HepG2 (cell line): ENCODE results near the gene DGUOK. TPM values are rescaled to one million over a fixed set of nuclear protein-coding genes. Genes with fewer than 3 reads are reported as not detected.

Experiments
- ATAC-seq: fragments of 200-7000 bp; cut with Tn5 transposase; 3 replicates; pipeline ENCODE4 v1.9.1; 2020; ENCODE audit warnings: mild to moderate bottlenecking, moderate library complexity
- BruUV-seq: library from RNA; stranded (reverse); fragments of 400-500 nt; replicated peaks from 2 replicates; lab custom pipeline; 2021; lab: Mats Ljungman, UMichigan
- CTCF ChIA-PET: fragments of 300-600 bp; formaldehyde crosslinking; extraction: SDS; loops from one replicate; lab custom pipeline; 2021; ENCODE audit warnings: low total read pairs, inconsistent platforms, low intra/inter-chr PET ratio; lab: Yijun Ruan, JAX
- POLR2A ChIA-PET: fragments of 350-600 bp; sonication (Branson Sonifier 250); formaldehyde crosslinking; loops from one replicate; lab custom pipeline; 2020; ENCODE audit warnings: antibody characterized with exemption, inconsistent platforms; lab: Yijun Ruan, JAX
- DNase-seq: peaks from one replicate; pipeline ENCODE4 v3.0.0-alpha.2; 2015; ENCODE audit warnings: low spot score
- FAIRE-seq: peaks from 3 replicates; lab custom pipeline; 2011; peaks lifted over from hg19 to GRCh38; lab: Jason Lieb, UNC
- H2AFZ ChIP-seq: one replicate; pipeline ENCODE4 v1.6.1; 2011; ENCODE audit warnings: low read length, inconsistent platforms
- H3K27ac ChIP-seq: fragments of 300-600 bp; 3 replicates; pipeline ENCODE4 v1.8.0; 2011; ENCODE audit warnings: mixed run types, mild to moderate bottlenecking, mixed read lengths, low read length, inconsistent platforms; ENCODE audit not compliant: insufficient read depth; ENCODE audit errors: extremely low read length
- H3K27me3 ChIP-seq, 2 experiments: fragments of 200-600 bp in 1 of 2; 2 replicates in 1 of 2; 3 replicates in 1 of 2; pipeline versions ENCODE4 v1.6.0 to v1.8.0; 2011; ENCODE audit warnings: low read length in 2 of 2, mild to moderate bottlenecking in 2 of 2, moderate library complexity in 2 of 2, inconsistent platforms in 1 of 2; ENCODE audit not compliant: insufficient read depth in 2 of 2, control insufficient read depth in 1 of 2
- H3K36me3 ChIP-seq, 2 experiments: fragments of 200-600 bp in 1 of 2; replicated peaks in 1 of 2; 2 replicates in 1 of 2; 3 replicates in 1 of 2; pipeline versions ENCODE4 v1.5.1 to v1.8.0; 2011; ENCODE audit warnings: low read length in 2 of 2, inconsistent platforms in 1 of 2; ENCODE audit not compliant: insufficient read depth in 2 of 2, control insufficient read depth in 1 of 2
- H3K4me1 ChIP-seq: 2 replicates; pipeline ENCODE4 v1.5.1; 2012; ENCODE audit warnings: low read length, inconsistent platforms; ENCODE audit not compliant: insufficient read depth
- H3K4me2 ChIP-seq: 2 replicates; pipeline ENCODE4 v1.6.0; 2011; ENCODE audit warnings: low read depth, low read length, inconsistent platforms
- H3K4me3 ChIP-seq, 3 experiments: fragments of 200-600 bp in 1 of 3; sonication (generic), shearing (Covaris generic) in 1 of 3; replicated peaks in 1 of 3; 2 replicates each; pipeline ENCODE4 v1.5.1; 2011 to 2016; ENCODE audit warnings: low read length in 3 of 3, inconsistent platforms in 2 of 3, low read depth in 2 of 3, mild to moderate bottlenecking in 2 of 3, control low read depth in 1 of 3, mixed read lengths in 1 of 3; ENCODE audit not compliant: insufficient read depth in 1 of 3
- H3K79me2 ChIP-seq: one replicate; pipeline ENCODE4 v1.6.1; 2011; ENCODE audit warnings: low read length, inconsistent platforms; ENCODE audit not compliant: insufficient read depth
- H3K9ac ChIP-seq: 2 replicates; pipeline ENCODE4 v1.6.0; 2011; ENCODE audit warnings: mild to moderate bottlenecking, low read depth, low read length, inconsistent platforms; ENCODE audit not compliant: insufficient read depth
- H3K9me3 ChIP-seq: 2 replicates; pipeline ENCODE4 v1.5.1; 2012; ENCODE audit warnings: mild to moderate bottlenecking, low read length
- H4K20me1 ChIP-seq: 2 replicates; pipeline ENCODE4 v1.6.0; 2011; ENCODE audit warnings: inconsistent platforms, mild to moderate bottlenecking, low read length, moderate library complexity; ENCODE audit not compliant: insufficient read depth
- IRF1 ChIP-seq: sonication (generic); formaldehyde crosslinking; IDR thresholded peaks from 2 replicates; pipeline ENCODE4 v1.4.0; 2020; ENCODE audit warnings: low read depth, mild to moderate bottlenecking, missing genetic modification reagents
- NFYB ChIP-seq: sonication (generic); formaldehyde crosslinking; IDR thresholded peaks from 2 replicates; pipeline ENCODE4 v1.4.0; 2020; ENCODE audit warnings: missing genetic modification reagents
- RORA ChIP-seq: sonication (generic); formaldehyde crosslinking; IDR thresholded peaks from 2 replicates; pipeline ENCODE4 v1.5.0; 2020; ENCODE audit warnings: mild to moderate bottlenecking, missing genetic modification reagents, moderate library complexity
- RXRA ChIP-seq: sonication (generic); formaldehyde crosslinking; IDR thresholded peaks from 2 replicates; pipeline ENCODE4 v1.5.1; 2020; ENCODE audit warnings: missing genetic modification reagents
- TBP ChIP-seq: sonication (generic); formaldehyde crosslinking; IDR thresholded peaks from 2 replicates; pipeline ENCODE4 v1.5.0; 2020; ENCODE audit warnings: missing genetic modification reagents
- ZNF138 ChIP-seq: sonication (generic); formaldehyde crosslinking; IDR thresholded peaks from 2 replicates; pipeline ENCODE4 v1.5.0; 2020; ENCODE audit warnings: mild to moderate bottlenecking, low read depth, missing genetic modification reagents
- ZNF432 ChIP-seq: sonication (generic); formaldehyde crosslinking; IDR thresholded peaks from 2 replicates; pipeline ENCODE4 v1.5.0; 2020; ENCODE audit warnings: missing genetic modification reagents, mild to moderate bottlenecking, borderline replicate concordance
- ZNF468 ChIP-seq: sonication (generic); formaldehyde crosslinking; IDR thresholded peaks from 2 replicates; pipeline ENCODE4 v1.8.0; 2022; ENCODE audit warnings: mild to moderate bottlenecking, moderate library complexity, missing genetic modification reagents
- ZNF646 ChIP-seq: sonication (generic); formaldehyde crosslinking; IDR thresholded peaks from 2 replicates; pipeline ENCODE4 v1.9.0; 2021; ENCODE audit warnings: mild to moderate bottlenecking, missing genetic modification reagents
- ZNF687 ChIP-seq: sonication (generic); formaldehyde crosslinking; IDR thresholded peaks from 2 replicates; pipeline ENCODE4 v1.5.1; 2020; ENCODE audit warnings: mild to moderate bottlenecking, missing genetic modification reagents, moderate library complexity
- ZSCAN22 ChIP-seq: sonication (generic); formaldehyde crosslinking; IDR thresholded peaks from 2 replicates; pipeline ENCODE4 v1.4.0; 2020; ENCODE audit warnings: mild to moderate bottlenecking, missing genetic modification reagents
- in situ Hi-C: cut with HindIII; loops from 2 replicates; pipeline ENCODE4 v1.10.0; 2017; ENCODE audit warnings: low pct_unique_long_range_greater_than_20kb; ENCODE audit not compliant: extremely low pct_ligation_motif_present
- intact Hi-C: fragments of 100-400 bp; cut with micrococcal nuclease; formaldehyde crosslinking; loops from one replicate; pipeline ENCODE4 v1.10.0; 2022; ENCODE audit not compliant: unreplicated experiment
- polyA plus RNA-seq, 8 experiments: library from polyadenylated mRNA; depleted of rRNA in 3 of 8; stranded (reverse) in 7 of 8; unstranded in 1 of 8; fragments of >200 nt; fragmentation: Illumina TruSeq in 4 of 8; extraction: Trizol in 4 of 8; gene quantifications; 2 replicates each; pipeline versions ENCODE4 v1.2.1 to v1.2.3, GENCODE V29; 2011 to 2016; ENCODE audit warnings: low read depth in 4 of 8, missing spikeins in 1 of 8, mixed read lengths in 1 of 8; ENCODE audit not compliant: insufficient read depth in 1 of 8
- total RNA-seq, 5 experiments: library from RNA; depleted of rRNA; stranded (reverse); fragments of >200 nt; fragmentation: Illumina TruSeq; extraction: Trizol; gene quantifications; 2 replicates each; pipeline ENCODE4 v1.2.3, GENCODE V29; 2016; ENCODE audit warnings: low read depth in 1 of 5
- TF ChIP-seq, protein P1 (sequence below): sonication (generic); formaldehyde crosslinking; IDR thresholded peaks from 2 replicates; pipeline ENCODE4 v1.8.0; 2022; ENCODE audit warnings: missing genetic modification reagents, mild to moderate bottlenecking, moderate library complexity, borderline replicate concordance

The DGUOK gene
- total and polyA plus RNA-seq, 2 of the 13 experiments (the other 11 are each of a cell fraction or from before 2014, with no cell fraction given) = 105 to 137 TPM

DNA sequence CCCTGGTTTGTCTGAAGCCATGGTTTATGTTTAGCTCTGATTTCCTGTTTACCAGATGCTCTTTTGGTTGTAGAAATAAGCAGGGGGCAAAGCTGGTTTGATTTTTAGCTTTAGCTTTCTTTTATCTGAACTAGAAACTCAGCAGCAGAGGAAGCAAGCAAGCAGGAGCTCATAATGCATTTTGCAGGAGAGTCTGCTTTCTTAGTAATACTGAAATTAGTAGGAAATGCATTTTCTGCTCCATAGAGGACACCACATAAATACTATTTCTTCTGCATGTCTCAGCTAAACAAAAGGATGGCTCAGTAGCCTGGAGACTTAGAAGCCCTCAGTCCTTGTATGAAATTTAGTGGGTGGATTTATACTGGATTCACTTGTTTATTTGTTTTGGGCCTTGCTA is 23.1 kb downstream of the DGUOK start:
- Histone ChIP-seq H4K20me1 (no peaks in the 10 kb centered on the region), H2AFZ (no peak overlapping the region), H3K27me3 (no peaks in the 10 kb centered on the region), H3K36me3 (peaks cover 49 to 92% of the 10 kb centered on the region in 2 experiments), H3K9me3 (no peaks in the 10 kb centered on the region), H3K9ac (no peak overlapping the region), H3K4me1 (no peaks in the 10 kb centered on the region), H3K4me2 (no peak overlapping the region), H3K27ac (no peak overlapping the region), H3K79me2 (peaks cover 2% of the 10 kb centered on the region), H3K4me3 (no peak overlapping the region)
- BruUV-seq = no TSS peak
- no peak for ATAC-seq
- intact Hi-C loops (no loop called here), in situ Hi-C loops (no loop called here)
- no peak for FAIRE-seq
- POLR2A ChIA-PET = no interaction called here
- CTCF ChIA-PET = no interaction called here
- no peak for DNase-seq
- TF ChIP-seq ZNF138 (CRISPR knock-in tag) (no peak), RXRA (no peak), ZNF646 (CRISPR knock-in tag) (no peak), NFYB (CRISPR knock-in tag) (no peak), TBP (CRISPR knock-in tag) (no peak), ZSCAN22 (no peak), ZNF687 (CRISPR knock-in tag) (no peak), ZNF468 (no peak), IRF1 (no peak), RORA (CRISPR knock-in tag) (no peak), ZNF432 (no peak)
- TF ChIP-seq, protein P1, sequence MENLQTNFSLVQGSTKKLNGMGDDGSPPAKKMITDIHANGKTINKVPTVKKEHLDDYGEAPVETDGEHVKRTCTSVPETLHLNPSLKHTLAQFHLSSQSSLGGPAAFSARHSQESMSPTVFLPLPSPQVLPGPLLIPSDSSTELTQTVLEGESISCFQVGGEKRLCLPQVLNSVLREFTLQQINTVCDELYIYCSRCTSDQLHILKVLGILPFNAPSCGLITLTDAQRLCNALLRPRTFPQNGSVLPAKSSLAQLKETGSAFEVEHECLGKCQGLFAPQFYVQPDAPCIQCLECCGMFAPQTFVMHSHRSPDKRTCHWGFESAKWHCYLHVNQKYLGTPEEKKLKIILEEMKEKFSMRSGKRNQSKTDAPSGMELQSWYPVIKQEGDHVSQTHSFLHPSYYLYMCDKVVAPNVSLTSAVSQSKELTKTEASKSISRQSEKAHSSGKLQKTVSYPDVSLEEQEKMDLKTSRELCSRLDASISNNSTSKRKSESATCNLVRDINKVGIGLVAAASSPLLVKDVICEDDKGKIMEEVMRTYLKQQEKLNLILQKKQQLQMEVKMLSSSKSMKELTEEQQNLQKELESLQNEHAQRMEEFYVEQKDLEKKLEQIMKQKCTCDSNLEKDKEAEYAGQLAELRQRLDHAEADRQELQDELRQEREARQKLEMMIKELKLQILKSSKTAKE = no peak
